Kidney epithelial cell (primary cell): ENCODE measurements around the gene RND3. TPM values are rescaled to one million over a fixed set of nuclear protein-coding genes. Genes with fewer than 3 reads are reported as not detected.

Experiments
- DNase-seq: peaks from one replicate; pipeline ENCODE4 v3.0.0-alpha.2; 2010; ENCODE audit warnings: low read depth
- H3K27me3 ChIP-seq: 2 replicates; pipeline ENCODE4 v1.6.0; 2011; ENCODE audit warnings: low read length; ENCODE audit not compliant: control insufficient read depth, insufficient read depth
- H3K36me3 ChIP-seq: 2 replicates; pipeline ENCODE4 v1.5.1; 2011; ENCODE audit warnings: low read length; ENCODE audit not compliant: control insufficient read depth, insufficient read depth
- H3K4me3 ChIP-seq: 2 replicates; pipeline ENCODE4 v1.5.1; 2011; ENCODE audit warnings: low read depth, mild to moderate bottlenecking, control low read depth, low read length
- CTCF ChIP-seq: IDR thresholded peaks from 2 replicates; pipeline ENCODE4 v1.5.1; 2011; ENCODE audit warnings: mild to moderate bottlenecking, moderate library complexity, low read length, control low read depth, inconsistent platforms; ENCODE audit not compliant: insufficient read depth, poor library complexity, severe bottlenecking
- total RNA-seq: library from RNA; depleted of rRNA; stranded (reverse); fragments of >200 nt; gene quantifications from 2 replicates; pipeline ENCODE4 v1.2.3, GENCODE V29; 2015

RND3 gene
- 231 and 259 TPM in 2 replicates for total RNA-seq

- Histone ChIP-seq H3K27me3 (no peaks in the 10 kb centered on the region), H3K36me3 (no peaks in the 10 kb centered on the region), H3K4me3 (peak within 1 kb of the TSS; percentile 91)
- DNase-seq, result peak; percentile 92
- peak; percentile 82 for TF ChIP-seq CTCF
Observed at GRCh38 chr2:150487537-150488429, at the start of gene RND3. Gene RND3, minus strand, starts transcription at chr2:150487667. Its CDS starts 250 bp downstream, at chr2:150487417.

- TF ChIP-seq CTCF, result no peak
- DNase-seq, result no peak
- no peaks in the 10 kb centered on the region for H3K27me3 ChIP-seq
- H3K36me3 ChIP-seq, result no peaks in the 10 kb centered on the region
- no peak overlapping the region for H3K4me3 ChIP-seq
Observed at GRCh38 chr2:150535176-150535575, 47.7 kb upstream of the RND3 start.

DNA sequence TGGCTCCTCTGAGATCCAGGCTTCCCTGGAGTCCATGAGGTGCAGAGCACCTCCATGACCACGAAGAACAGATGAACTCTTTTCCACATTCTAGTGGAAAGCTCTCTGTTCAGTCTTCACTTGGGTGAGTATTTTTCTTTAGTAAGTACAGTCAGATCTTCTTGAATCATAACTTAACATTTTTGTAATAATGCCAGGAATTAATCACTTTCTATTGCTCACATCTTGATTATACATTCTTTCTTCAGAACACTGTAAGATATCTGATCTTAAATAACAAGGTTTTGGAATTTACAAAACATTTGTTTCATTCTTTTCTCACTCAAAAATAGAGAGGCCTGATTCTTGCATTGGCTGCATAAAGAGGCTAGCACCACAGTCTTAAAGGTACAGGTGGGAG, 45.4 kb upstream of the RND3 start:
- no peak for TF ChIP-seq CTCF
- no peaks in the 10 kb centered on the region for H3K36me3 ChIP-seq
- H3K27me3 ChIP-seq, result no peaks in the 10 kb centered on the region
- DNase-seq, result no peak
- no peak overlapping the region for H3K4me3 ChIP-seq

- no peak for TF ChIP-seq CTCF
Observed at GRCh38 chr2:150532020-150532419, 44.6 kb upstream of the RND3 start.

DNA sequence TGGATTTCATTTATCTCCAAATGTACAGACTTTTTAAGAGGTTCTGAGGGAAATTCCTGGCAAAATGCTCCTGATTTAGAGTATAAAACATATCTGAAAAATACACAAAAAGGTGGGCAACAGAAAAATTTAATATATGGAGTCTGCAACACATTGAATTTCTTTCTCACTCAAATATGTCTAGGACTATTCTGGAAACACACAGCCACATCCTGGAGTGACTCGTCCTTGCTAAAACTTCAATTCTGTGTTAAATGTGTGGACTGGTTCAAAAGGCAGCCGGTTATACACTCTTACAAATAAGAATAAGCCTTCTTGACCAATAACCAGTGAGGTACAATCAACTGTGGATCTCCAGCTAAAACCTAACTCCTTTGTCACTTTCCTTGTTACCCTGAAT, 44.1 kb upstream of the RND3 start:
- DNase-seq, result no peak
- Histone ChIP-seq H3K4me3 (no peak overlapping the region), H3K36me3 (no peaks in the 10 kb centered on the region), H3K27me3 (no peaks in the 10 kb centered on the region)
- no peak for TF ChIP-seq CTCF

More at GRCh38 chr2:150532020-150532419, 44.6 kb upstream of the RND3 start:
- no peak overlapping the region for H3K4me3 ChIP-seq
- DNase-seq, result no peak
- H3K27me3 ChIP-seq, result no peaks in the 10 kb centered on the region
- no peaks in the 10 kb centered on the region for H3K36me3 ChIP-seq
